GM12892 (cell line): ENCODE data around the gene PRRC2C.

ENCODE experiments used
- DNase-seq: peaks from one replicate; pipeline ENCODE4 v3.0.0; 2011; ENCODE audit not compliant: insufficient read length
- FAIRE-seq: peaks from 2 replicates; lab custom pipeline; 2011; peaks lifted over from hg19 to GRCh38; lab: Jason Lieb, UNC
- POLR2A ChIP-seq: IDR thresholded peaks from 2 replicates; pipeline ENCODE4 v1.6.1; 2011; ENCODE audit warnings: low read depth, low read length, control low read depth
- POLR2AphosphoS5 ChIP-seq: IDR thresholded peaks from 2 replicates; pipeline ENCODE4 v1.6.1; 2011; ENCODE audit warnings: low read depth, low read length, control low read depth
- TAF1 ChIP-seq: IDR thresholded peaks from 2 replicates; pipeline ENCODE4 v1.6.1; 2011; ENCODE audit warnings: low read depth, mild to moderate bottlenecking, control low read depth, low read length, borderline replicate concordance

The PRRC2C gene

DNA sequence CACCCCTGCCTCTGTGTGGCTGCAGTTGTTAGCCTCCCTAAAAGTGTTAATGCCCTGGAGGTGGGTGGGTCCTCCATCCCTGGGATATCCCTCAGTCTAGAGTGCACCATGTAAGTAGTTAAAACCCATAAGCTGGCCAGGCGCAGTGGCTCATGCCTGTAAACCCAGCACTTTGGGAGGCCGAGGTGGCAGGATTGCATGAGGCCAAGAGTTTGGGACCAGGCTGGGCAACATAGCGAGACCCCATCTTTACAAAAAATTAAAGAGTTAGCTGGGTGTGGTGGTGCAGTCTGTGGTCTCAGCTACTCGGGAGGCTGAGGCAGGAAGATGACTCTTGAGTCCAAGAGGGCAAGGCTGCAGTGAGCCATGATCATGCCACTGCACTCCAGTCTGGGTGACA lies 156.9 kb downstream of the PRRC2C start:
- TF ChIP-seq TAF1 (no peak), POLR2AphosphoS5 (no peak), POLR2A (no peak)
- FAIRE-seq (no peak), DNase-seq (no peak)
